Lower lobe of right lung (tissue), 2 donors: Measurements from ENCODE around the gene CDKN2A. TPM values are rescaled to one million over a fixed set of nuclear protein-coding genes. Genes with fewer than 3 reads are reported as not detected.

Experiments
- ATAC-seq, 2 donors: fragments of 200-7000 bp; cut with Tn5 transposase; one replicate each; pipeline ENCODE4 v1.9.1; 2020 to 2022; ENCODE audit warnings: mild to moderate bottlenecking in 2 of 2, moderate library complexity in 2 of 2
- DNase-seq: peaks from one replicate; pipeline ENCODE4 v3.0.0-alpha.2; 2020
- H3K27ac ChIP-seq: fragments of 200-600 bp; one replicate; pipeline ENCODE4 v1.8.0; 2022
- H3K27me3 ChIP-seq: fragments of 200-600 bp; one replicate; pipeline ENCODE4 v1.8.0; 2022; ENCODE audit warnings: low read depth
- H3K36me3 ChIP-seq: fragments of 200-600 bp; one replicate; pipeline ENCODE4 v1.8.0; 2022; ENCODE audit warnings: mild to moderate bottlenecking
- H3K4me1 ChIP-seq: fragments of 200-600 bp; one replicate; pipeline ENCODE4 v1.8.0; 2022
- H3K4me3 ChIP-seq: fragments of 200-600 bp; one replicate; pipeline ENCODE4 v1.8.0; 2022; ENCODE audit warnings: mild to moderate bottlenecking
- H3K9me3 ChIP-seq: fragments of 200-600 bp; one replicate; pipeline ENCODE4 v1.8.0; 2022
- CTCF ChIP-seq: fragments of 200-600 bp; IDR thresholded peaks from one replicate; pipeline ENCODE4 v1.8.0; 2022; ENCODE audit warnings: antibody characterized with exemption, mild to moderate bottlenecking
- intact Hi-C: fragments of 100-400 bp; cut with DNase I; formaldehyde crosslinking; loops from one replicate; pipeline ENCODE4 v1.11.0; 2022
- total RNA-seq: library from RNA; stranded (reverse); fragmentation: NEBNext Ultra II Directional; extraction: Animal tissue kit (Norgen Biotek cat#: 25700); gene quantifications from one replicate; pipeline ENCODE4 v1.2.1, GENCODE V29; 2021
- donor health status: DM: no; HTN: yes; CAD: no; lungs with severe emphysema.

CDKN2A gene
- total RNA-seq, 1 donor from 2014 or later = 8.4 TPM

GRCh38 chr9:21993007-21993406, 1.2 kb downstream of the CDKN2A start:
- intact Hi-C loops = no loop called here
- peak overlapping the region; percentile 83 for H3K4me3 ChIP-seq
- H3K27me3 ChIP-seq = peaks cover 45% of the 10 kb centered on the region
- no peak for ATAC-seq
- TF ChIP-seq CTCF = no peak
- no peak overlapping the region for H3K27ac ChIP-seq
- H3K4me1 ChIP-seq = peaks cover 14% of the 10 kb centered on the region
- DNase-seq = no peak
- no peaks in the 10 kb centered on the region for H3K36me3 ChIP-seq
- H3K9me3 ChIP-seq = no peaks in the 10 kb centered on the region

GRCh38 chr9:21991072-21991959, 2.9 kb downstream of the CDKN2A start:
- Histone ChIP-seq H3K9me3 (no peaks in the 10 kb centered on the region), H3K27ac (no peak overlapping the region), H3K4me3 (no peak overlapping the region), H3K4me1 (peaks cover 14% of the 10 kb centered on the region), H3K27me3 (peaks cover 57% of the 10 kb centered on the region), H3K36me3 (no peaks in the 10 kb centered on the region)
- ATAC-seq (no peak), DNase-seq (no peak)
- TF ChIP-seq CTCF = no peak
- intact Hi-C loops = no loop called here

GRCh38 chr9:21989440-21990189, 4.6 kb downstream of the CDKN2A start:
- TF ChIP-seq CTCF = no peak
- Histone ChIP-seq H3K27me3 (peaks cover 70% of the 10 kb centered on the region), H3K36me3 (no peaks in the 10 kb centered on the region), H3K4me3 (no peak overlapping the region), H3K27ac (no peak overlapping the region), H3K4me1 (peaks cover 8% of the 10 kb centered on the region), H3K9me3 (no peaks in the 10 kb centered on the region)
- intact Hi-C loops = no loop called here
- DNase-seq (no peak), ATAC-seq (no peak)

- no peak overlapping the region for H3K27ac ChIP-seq
- intact Hi-C loops = no loop called here
- TF ChIP-seq CTCF = no peak
- no peak overlapping the region for H3K4me3 ChIP-seq
- no peaks in the 10 kb centered on the region for H3K36me3 ChIP-seq
- DNase-seq = no peak
- no peak for ATAC-seq
- peaks cover 4% of the 10 kb centered on the region for H3K4me1 ChIP-seq
- no peaks in the 10 kb centered on the region for H3K9me3 ChIP-seq
- H3K27me3 ChIP-seq = peaks cover 80% of the 10 kb centered on the region
These were observed 5.9 kb downstream of the CDKN2A start for GRCh38 chr9:21988056-21988990.
